ENCODE data around the gene NECTIN2. TPM values are rescaled to one million over a fixed set of nuclear protein-coding genes. Genes with fewer than 3 reads are reported as not detected.

Gene NECTIN2
- total RNA-seq, 1 experiment from 2014 or later: 96.3 TPM

DNA sequence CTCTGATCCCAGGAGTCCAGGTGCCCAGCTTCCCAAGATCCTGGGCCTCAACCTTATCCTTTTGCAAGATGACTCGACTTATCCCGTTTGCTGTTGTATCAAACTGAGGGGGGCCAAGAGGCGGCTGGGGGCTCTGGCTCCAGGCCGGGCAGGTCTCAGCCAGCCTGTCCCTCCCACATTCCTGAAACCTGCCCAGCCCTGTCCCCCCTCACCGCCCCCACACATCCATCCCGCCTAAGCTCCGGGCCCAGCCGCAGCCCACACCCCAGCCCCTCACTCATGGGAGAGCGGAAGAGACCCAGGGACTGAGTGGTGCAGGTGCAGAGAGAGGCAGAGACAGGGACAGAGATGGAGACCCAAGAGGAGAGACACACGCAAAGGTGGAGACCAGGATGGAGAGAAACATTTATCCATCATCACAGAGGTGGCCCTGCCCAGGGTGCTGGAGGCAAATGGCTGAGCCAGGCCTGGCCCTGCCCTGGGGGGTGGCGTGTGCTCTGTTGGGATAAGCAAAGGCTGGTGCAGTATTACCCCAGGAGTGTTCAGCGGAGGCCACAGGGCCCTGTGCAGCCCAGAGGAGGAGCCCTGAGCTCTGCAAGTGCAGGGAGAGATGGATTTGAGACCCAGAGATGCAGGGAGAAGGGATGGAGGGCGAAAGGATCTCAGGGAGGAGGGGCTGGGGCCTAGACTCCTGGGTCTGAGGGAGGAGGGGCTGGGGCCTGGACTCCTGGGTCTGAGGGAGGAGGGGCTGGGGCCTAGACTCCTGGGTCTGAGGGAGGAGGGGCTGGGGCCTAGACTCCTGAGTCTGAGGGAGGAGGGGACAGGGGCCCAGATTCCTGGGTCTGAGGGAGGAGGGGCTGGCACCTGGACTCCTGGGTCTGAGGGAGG is 35.6 kb upstream of the NECTIN2 start:
- intact Hi-C loops (cut with micrococcal nuclease): no loop called here
- ATAC-seq (no peak), DNase-seq (ENCODE audit: low read depth, low spot score) (no peak)
- no peaks in the 10 kb centered on the region for H4K20me1 ChIP-seq (ENCODE audit: insufficient read depth)
- H3K36me3 ChIP-seq (ENCODE audit: control insufficient read depth in 1 of 2, insufficient read depth in 2 of 2, low read length in 2 of 2): peaks cover 9 to 10% of the 10 kb centered on the region in 2 experiments; a peak in 2 of 4 replicates
- no peaks in the 10 kb centered on the region for H3K27me3 ChIP-seq (ENCODE audit: insufficient read depth, low read length)
- RAD21 ChIA-PET (ENCODE audit: low non-redundant PET in 1 of 2, low total read pairs in 2 of 2, uncharacterized antibody in 2 of 2, unreplicated experiment in 2 of 2): no interaction called here
- H2AFZ ChIP-seq (ENCODE audit: low read depth, low read length, poor library complexity, severe bottlenecking): no peak overlapping the region
- POLR2A ChIA-PET: interaction anchor here (1.2 to 1.8 kb wide), 2 partner anchors 34 to 80 kb away, joined by 4 to 5 read pairs; partner anchors contain the start of gene TOMM40
- peaks cover 34 to 45% of the 10 kb centered on the region in 2 experiments for H3K4me1 ChIP-seq (ENCODE audit: control insufficient read depth in 1 of 2, insufficient read depth in 2 of 2, low read length in 2 of 2)
- no peak overlapping the region for H3K9ac ChIP-seq (ENCODE audit: low read length)
- H3K9me3 ChIP-seq (ENCODE audit: control insufficient read depth in 1 of 2, insufficient read depth in 1 of 2, low read depth in 1 of 2, low read length in 2 of 2): no peaks in the 10 kb centered on the region
- peak overlapping the region in 1 of 2 experiments; percentile 1; a peak in 1 of 4 replicates for H3K4me3 ChIP-seq (replicated peaks in 1 of 2; ENCODE audit: low read depth in 1 of 2, low read length in 2 of 2)
- no peaks in the 10 kb centered on the region for H3K9me2 ChIP-seq (ENCODE audit: insufficient read depth)
- no peaks in the 10 kb centered on the region; the same call in 1 of the 2 replicates for H3K79me2 ChIP-seq (ENCODE audit: insufficient read depth, low read length)
- H3K4me2 ChIP-seq (ENCODE audit: low read length): peak overlapping the region; percentile 98
- TF ChIP-seq ZNF274 (IDR thresholded peaks at IDR 0.05; ENCODE audit: low read depth, low read length): no peak
- CTCF ChIA-PET: interaction anchor here (0.9 to 1.1 kb wide), 2 partner anchors 35 to 87 kb away, joined by 3 to 4 read pairs; partner anchors contain the start of gene NECTIN2
- peak overlapping the region; percentile 35; the same call in 1 of the 2 replicates for H3K27ac ChIP-seq (ENCODE audit: low read depth, low read length)
- no TSS peak for BruUV-seq (replicated peaks)

- H3K36me3 ChIP-seq (ENCODE audit: control insufficient read depth in 1 of 2, insufficient read depth in 2 of 2, low read length in 2 of 2): peaks cover 9 to 10% of the 10 kb centered on the region in 2 experiments; a peak in 2 of 4 replicates
- ChIA-PET CTCF (no interaction called here), POLR2A (no interaction called here), RAD21 (ENCODE audit: low non-redundant PET in 1 of 2, low total read pairs in 2 of 2, uncharacterized antibody in 2 of 2, unreplicated experiment in 2 of 2) (no interaction called here)
- H3K9me2 ChIP-seq (ENCODE audit: insufficient read depth): no peaks in the 10 kb centered on the region
- intact Hi-C loops (cut with micrococcal nuclease): no loop called here
- no peaks in the 10 kb centered on the region for H3K27me3 ChIP-seq (ENCODE audit: insufficient read depth, low read length)
- no peak overlapping the region for H3K9ac ChIP-seq (ENCODE audit: low read length)
- no peak for TF ChIP-seq ELF1 (IDR thresholded peaks at IDR 0.05; ENCODE audit: borderline replicate concordance, low read depth)
- H3K4me3 ChIP-seq (replicated peaks in 1 of 2; ENCODE audit: low read depth in 1 of 2, low read length in 2 of 2): no peak overlapping the region
- ATAC-seq: no peak
- no peaks in the 10 kb centered on the region for H3K9me3 ChIP-seq (ENCODE audit: control insufficient read depth in 1 of 2, insufficient read depth in 1 of 2, low read depth in 1 of 2, low read length in 2 of 2)
- H3K79me2 ChIP-seq (ENCODE audit: insufficient read depth, low read length): no peaks in the 10 kb centered on the region; the same call in 1 of the 2 replicates
- no peak overlapping the region; the same call in 1 of the 2 replicates for H3K27ac ChIP-seq (ENCODE audit: low read depth, low read length)
- H3K4me2 ChIP-seq (ENCODE audit: low read length): no peak overlapping the region
- H3K4me1 ChIP-seq (ENCODE audit: control insufficient read depth in 1 of 2, insufficient read depth in 2 of 2, low read length in 2 of 2): peaks cover 34 to 43% of the 10 kb centered on the region in 2 experiments
- no peak for DNase-seq (ENCODE audit: low read depth, low spot score)
- no peak overlapping the region for H2AFZ ChIP-seq (ENCODE audit: low read depth, low read length, poor library complexity, severe bottlenecking)
- H4K20me1 ChIP-seq (ENCODE audit: insufficient read depth): no peaks in the 10 kb centered on the region
- BruUV-seq (replicated peaks): no TSS peak
These were observed 35.0 kb upstream of the NECTIN2 start for GRCh38 chr19:44811122-44811419.
